PFSK-1 (cell line): ENCODE measurements around the gene EXOSC5.

Source experiments
- FOXP2 ChIP-seq: optimal IDR thresholded peaks from 2 replicates; pipeline ENCODE3; 2011; ENCODE audit warnings: borderline replicate concordance, control low read depth, inconsistent platforms; ENCODE audit not compliant: insufficient read depth; ENCODE audit errors: extremely low read length, extremely low read depth
- POLR2AphosphoS5 ChIP-seq: IDR thresholded peaks from 2 replicates; pipeline ENCODE4 v1.6.1; 2012; ENCODE audit warnings: low read depth, mild to moderate bottlenecking, control low read depth, low read length, moderate library complexity
- REST ChIP-seq, 2 experiments: IDR thresholded peaks; 2 replicates each; pipeline versions ENCODE4 v1.6.1 to v1.8.0; 2011 to 2012; ENCODE audit warnings: low read depth in 2 of 2, low read length in 2 of 2, control low read depth in 1 of 2, inconsistent platforms in 1 of 2, mild to moderate bottlenecking in 1 of 2, moderate library complexity in 1 of 2; ENCODE audit not compliant: insufficient read depth in 1 of 2
- SIN3A ChIP-seq: IDR thresholded peaks from 2 replicates; pipeline ENCODE4 v1.6.1; 2012; ENCODE audit warnings: mild to moderate bottlenecking, low read length, moderate library complexity, borderline replicate concordance; ENCODE audit not compliant: insufficient read depth
- TAF1 ChIP-seq: IDR thresholded peaks from 2 replicates; pipeline ENCODE4 v1.6.1; 2012; ENCODE audit warnings: low read length, control low read depth, borderline replicate concordance; ENCODE audit not compliant: insufficient read depth

GRCh38 chr19:41416194-41416674 is 19.1 kb upstream of the EXOSC5 start:
- TF ChIP-seq REST (IDR thresholded peaks at IDR 0.05; ENCODE audit: insufficient read depth in 1 of 2, low read depth in 2 of 2, low read length in 2 of 2): no peak
- no peak for TF ChIP-seq POLR2AphosphoS5
- TF ChIP-seq TAF1: no peak
- no peak for TF ChIP-seq SIN3A
- TF ChIP-seq FOXP2: no peak
